Measurements from ENCODE around the gene SOX5.

The SOX5 gene

DNA sequence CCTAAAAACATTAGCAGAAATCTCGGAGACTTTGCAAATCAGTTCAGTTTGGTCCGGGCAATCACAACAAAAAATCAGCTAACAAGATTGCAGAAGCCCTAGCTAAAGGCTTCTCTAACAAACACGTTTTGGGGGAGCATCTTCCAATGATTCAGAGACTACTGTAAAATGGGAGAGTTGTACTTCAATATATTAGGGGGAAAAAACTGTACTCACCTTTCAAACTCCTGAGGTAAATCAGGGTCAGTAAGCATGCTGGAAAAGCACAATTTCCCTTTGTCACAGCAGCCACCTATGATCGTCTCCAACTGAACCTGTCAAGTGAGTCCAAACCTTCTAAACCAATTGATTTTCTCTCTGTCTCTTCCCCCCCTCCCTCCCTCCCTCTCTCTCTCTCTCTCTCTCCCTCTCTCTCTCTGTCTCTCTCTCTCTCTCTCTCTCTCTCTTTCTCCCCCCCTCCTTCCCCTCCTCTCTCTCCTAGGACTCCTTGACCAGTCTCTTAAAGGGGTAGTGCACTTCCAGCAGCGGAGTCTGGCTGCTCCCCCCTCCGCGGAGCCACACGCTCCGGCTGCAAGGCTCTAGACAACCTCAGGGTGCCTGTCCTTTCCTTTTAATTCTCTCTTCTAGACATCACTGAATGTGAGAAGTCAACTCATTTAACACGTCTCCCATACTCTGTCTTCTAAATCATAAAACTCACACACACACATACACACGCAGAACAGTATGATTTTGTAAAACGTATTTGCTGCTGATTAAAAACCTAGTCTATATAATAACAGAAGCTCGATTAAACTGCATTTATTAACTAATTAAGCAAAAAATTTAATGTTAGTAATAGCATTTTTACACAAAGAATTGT is at the start of gene SOX5:
Gene SOX5, minus strand, starts transcription at position 323 of the 862 bp plus-strand sequence. Its CDS starts 69 bp downstream, at position 254.
- no peak for DNase-seq (ENCODE audit: low spot score)

GRCh38 chr12:23987046-23987445 is 37.6 kb upstream of the SOX5 start:
- no peak for DNase-seq (ENCODE audit: low spot score)

DNA sequence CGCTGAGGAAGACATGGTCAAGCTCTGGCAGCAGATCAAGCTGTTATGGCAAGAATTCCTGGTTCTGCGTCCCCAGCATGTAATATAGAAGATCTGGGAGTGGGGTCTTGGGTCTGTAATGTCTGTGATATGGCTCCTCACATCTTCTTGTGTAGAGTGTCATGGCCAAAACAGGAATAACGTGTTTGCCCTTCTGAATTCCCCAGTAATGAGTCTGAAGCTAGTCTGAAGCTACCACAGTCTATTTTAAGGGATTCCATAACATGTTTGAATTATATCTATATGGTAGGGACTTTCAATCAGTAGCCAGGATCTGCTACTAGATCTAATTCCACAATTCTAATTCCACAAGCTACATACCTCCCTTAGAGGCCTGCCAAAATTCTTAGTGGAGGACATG is 31.4 kb upstream of the SOX5 start:
- DNase-seq (ENCODE audit: low spot score): no peak

DNA sequence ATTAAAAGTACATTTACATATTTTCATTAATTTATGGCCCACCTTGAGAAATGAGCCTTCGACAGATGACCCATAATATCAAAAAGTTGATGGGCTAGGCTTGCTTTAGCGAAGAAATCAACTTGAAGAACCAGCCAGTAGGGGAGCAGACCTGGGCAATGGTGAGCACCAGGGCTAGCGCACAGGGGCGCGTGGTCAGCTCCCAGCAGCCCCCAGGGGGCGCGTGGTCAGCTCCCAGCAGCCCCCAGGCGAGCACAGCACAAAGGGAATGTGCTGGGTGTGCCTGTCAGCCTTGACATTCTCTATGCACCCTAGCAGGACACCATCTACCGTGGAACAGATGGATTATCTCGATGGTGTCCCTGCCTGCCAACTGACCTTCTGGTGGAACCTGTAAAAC is 15.3 kb upstream of the SOX5 start:
- DNase-seq (ENCODE audit: low spot score): no peak

DNA sequence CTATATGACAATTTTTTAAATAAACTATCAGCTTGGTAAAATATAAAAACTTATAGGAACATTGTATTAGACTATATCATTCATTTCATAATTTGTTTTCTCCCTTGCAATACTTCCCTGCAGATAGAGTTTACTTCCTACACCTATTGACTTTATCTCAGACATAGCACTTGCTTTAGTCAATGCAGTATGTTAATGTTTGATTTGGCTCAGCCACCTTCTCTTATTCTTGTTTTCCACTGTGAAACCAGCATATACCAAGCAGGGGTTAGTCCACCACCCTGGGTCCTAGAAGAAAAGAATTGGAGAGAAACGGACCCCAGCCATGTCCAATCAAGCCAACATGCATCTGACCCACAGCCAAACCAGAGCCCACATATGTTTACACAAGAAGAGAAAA is 10.4 kb upstream of the SOX5 start:
- DNase-seq (ENCODE audit: low spot score): no peak

DNA sequence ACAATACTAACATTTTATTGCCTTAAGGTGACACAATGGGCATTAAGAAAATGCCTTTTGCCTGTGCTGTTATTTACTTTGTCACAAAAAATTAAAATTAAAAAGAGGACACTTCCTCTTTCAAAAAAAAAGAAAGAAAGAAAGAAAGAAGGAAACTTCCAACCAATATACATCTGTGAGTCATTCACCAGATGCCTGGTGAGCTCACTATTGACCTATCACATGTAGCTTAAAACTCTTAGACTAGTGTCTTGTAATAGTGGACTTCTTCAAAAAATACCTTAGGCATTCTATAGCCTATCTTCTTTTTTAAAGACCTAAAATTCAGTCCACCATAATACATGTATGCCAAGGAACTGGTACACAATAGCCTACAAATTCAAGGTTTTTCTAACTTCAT is 4.9 kb upstream of the SOX5 start:
- no peak for DNase-seq (ENCODE audit: low spot score)

- DNase-seq (ENCODE audit: low spot score): no peak
Observed at GRCh38 chr12:23952071-23952470, 2.6 kb upstream of the SOX5 start.

DNA sequence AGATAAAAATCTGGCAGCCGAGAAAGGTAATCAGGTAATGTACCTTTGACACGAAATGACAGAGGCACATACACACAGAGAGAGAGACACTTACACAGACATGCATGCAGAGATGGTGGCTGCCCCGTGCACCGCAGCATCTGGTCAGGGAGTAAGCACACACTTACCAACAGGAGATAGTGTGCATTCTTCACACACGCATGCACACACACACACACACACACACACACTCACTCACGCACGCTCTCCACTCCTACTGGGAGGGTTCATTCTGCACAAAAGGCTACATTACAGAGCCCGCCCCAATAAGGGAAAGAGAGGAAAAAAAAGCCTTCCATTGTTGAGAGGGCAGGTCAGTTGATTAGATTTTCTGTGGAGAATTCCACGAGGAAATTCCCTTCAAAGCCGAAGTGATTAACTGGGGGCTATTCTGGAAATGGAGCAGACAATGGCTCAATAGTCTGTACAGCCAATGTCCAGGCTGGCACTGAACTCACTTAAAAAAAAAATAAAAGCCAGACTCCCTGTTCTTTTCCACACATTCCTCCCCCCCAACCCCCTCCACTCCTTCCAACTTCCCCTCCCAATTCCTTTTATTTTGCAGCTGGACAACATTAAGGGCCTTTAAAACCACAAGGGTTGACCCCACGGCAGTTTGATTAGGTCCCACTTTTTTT is 1.4 kb upstream of the SOX5 start:
- DNase-seq (ENCODE audit: low spot score): no peak

DNA sequence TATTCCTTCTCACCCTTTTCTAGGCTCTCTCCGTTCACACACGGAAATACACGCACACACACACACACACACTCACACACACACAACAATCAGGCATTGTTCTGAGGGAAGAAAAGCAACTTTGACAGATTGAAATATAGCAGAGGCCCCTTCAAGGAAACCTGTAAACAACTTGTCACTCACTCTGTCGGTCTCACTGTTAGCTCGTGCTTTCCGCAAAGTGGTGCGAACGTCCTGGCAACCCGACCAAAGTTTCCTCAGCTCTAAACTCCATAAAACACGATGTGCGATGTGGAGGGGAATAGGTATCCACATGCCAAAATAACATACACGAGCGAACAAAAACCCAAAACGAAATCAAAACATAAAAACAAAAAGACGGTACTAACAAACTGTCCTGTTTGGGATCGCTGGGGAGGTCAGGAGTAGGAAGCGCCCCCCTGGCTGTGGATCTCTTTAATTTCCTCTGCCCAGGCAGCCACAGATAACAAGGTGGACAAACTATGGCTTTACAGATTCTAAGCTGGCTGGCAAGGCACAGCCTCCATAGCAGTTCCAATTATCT is 822 bp upstream of the SOX5 start:
- DNase-seq (ENCODE audit: low spot score): no peak

DNA sequence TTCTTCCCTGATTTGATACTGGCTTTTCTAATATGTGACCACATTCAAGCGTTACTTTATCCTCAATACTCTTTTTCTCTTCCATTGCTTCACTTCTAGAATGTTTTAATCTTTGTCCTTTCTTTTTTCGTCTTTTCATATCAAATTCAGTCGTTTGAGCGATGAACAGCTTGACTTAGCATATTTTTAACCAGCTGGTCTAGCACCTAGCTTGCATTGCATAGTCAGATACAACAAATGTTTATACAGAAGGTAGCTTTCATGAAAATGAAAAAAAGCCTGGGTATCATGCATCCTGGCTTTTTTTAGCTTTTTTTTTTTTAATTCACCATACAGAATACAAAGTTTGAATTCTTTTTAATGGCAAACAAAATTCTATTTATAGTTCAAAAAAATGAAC is 1.2 kb downstream of the SOX5 start:
- DNase-seq (ENCODE audit: low spot score): no peak

- no peak for DNase-seq (ENCODE audit: low spot score)
Observed at GRCh38 chr12:23947395-23947794, 2.1 kb downstream of the SOX5 start.

DNA sequence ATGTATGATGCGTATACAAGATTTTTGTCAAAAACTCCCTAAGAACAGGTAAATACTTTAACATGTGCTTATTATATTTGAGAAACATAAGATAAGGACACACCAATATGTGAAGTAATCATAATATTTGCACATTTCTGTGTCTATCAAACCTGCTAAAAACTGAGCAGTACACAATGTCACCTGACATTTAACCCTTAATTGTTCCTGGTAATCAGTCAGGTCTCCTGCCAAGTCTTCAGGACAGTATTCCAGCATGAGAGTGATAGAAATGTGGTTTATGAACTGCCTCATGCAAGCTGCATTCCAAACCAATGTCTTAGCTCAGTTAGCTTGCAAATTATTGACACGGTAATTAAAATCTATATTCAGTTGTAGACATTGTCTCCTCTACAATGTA is 4.2 kb downstream of the SOX5 start:
- DNase-seq (ENCODE audit: low spot score): no peak

DNA sequence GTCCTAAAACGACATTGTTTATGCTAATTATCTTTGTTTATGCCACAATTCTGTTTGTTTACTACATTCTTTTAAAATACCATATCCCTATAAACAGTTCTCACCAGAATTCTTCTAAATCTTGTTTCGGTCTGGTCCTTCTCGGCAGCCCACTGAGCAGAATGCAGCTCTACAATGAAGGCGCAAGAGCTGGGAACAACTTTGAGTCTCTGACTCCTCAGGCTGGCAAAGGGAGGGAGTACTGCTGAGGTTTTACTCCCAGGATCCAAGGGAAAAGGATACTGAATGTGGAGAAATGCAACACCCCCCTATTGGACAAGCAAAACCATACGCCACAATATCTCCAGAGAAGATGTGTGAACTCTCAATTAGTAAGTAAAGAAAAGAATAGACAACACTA is 5.4 kb downstream of the SOX5 start:
- DNase-seq (ENCODE audit: low spot score): no peak

- DNase-seq (ENCODE audit: low spot score): no peak
Observed at GRCh38 chr12:23942841-23943240, 6.6 kb downstream of the SOX5 start.

DNA sequence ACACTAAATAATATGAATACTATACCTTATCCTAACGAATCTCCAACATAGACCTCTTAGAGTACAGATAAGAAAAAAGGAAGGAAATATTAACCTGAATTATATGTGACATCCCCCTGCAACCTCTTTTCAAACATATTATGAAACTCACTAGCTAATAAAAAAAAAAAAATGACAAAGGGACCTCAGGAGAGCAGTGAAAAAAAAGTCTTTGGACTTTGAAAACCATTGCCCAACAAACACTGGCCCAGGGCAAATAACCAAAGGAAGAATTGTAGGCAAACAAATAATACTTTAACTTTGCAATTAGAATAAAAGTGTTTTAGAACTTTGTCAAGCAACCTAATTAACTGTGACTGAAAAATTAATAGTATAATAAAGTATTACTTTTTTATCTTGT is 7.7 kb downstream of the SOX5 start:
- no peak for DNase-seq (ENCODE audit: low spot score)

- DNase-seq (ENCODE audit: low spot score): no peak
Observed at GRCh38 chr12:23938422-23938821, 11.0 kb downstream of the SOX5 start.

GRCh38 chr12:23931176-23931575 is 18.3 kb downstream of the SOX5 start:
- DNase-seq (ENCODE audit: low spot score): no peak

DNA sequence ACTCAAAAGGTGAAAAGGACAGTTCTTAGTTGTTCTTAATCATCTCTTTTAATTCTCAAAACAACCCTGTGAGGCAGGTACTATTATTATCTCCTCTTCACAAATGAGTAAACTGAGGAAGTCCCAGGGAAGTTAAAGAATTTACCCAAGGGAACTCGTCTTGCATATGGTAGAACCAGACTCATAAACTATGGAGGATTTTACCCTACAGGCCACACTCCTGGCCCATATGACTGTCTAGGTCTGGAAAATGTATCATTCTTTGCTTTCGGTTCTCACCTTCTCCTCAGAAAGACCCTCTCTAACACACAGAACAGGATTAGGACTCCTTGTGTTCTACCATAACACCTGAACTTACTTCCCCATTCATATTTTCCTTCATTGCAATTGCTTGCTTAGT is 18.9 kb downstream of the SOX5 start:
- DNase-seq (ENCODE audit: low spot score): no peak

- DNase-seq (ENCODE audit: low spot score): no peak
Observed at GRCh38 chr12:23929906-23930305, 19.6 kb downstream of the SOX5 start.

DNA sequence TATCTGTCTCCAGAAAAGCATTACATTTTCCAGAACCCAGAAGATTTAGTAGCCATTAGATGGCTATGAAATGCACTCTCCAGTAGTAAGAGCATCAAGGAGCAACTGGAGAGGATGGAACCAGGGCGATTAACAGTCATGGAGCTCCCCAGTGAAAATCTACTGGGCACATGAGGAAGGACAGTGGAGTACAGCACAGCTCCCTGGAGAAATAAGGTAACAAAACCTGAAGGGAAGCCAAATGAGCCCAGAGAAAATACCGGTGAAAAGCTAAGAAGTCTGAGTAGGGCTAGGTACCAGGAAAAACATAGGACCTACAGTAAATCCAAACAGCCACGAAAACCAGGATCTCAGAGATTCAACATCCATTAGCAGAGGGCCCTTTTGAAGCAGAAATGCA is 21.6 kb downstream of the SOX5 start:
- DNase-seq (ENCODE audit: low spot score): no peak

GRCh38 chr12:23921099-23921856 is 28.2 kb downstream of the SOX5 start:
- no peak for DNase-seq (ENCODE audit: low spot score)

DNA sequence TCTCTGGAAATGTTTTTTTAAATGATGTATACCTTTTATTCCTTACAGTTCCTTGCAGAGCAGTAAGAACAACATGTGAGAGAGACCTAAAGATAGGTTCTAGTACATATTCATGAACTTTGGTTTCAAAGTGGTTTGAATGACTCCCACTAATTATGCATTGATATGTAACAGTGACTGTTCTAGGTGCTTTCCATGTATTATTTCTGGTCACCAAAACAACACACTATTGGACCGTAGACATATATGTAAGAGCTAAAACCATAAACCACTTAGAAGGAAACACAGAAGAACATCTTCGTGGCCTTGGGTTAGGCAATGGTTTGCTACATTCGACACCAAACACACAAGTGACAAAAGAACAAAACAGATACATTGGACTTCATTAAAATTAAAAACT is 37.9 kb downstream of the SOX5 start:
- no peak for DNase-seq (ENCODE audit: low spot score)

- DNase-seq (ENCODE audit: low spot score): no peak
Observed at GRCh38 chr12:23909551-23909950, 39.9 kb downstream of the SOX5 start.

Data from hematopoietic multipotent progenitor cell treated with erythropoietin and hydrocortisone succinate and interleukin-3 and kit ligand, for 17 days (in vitro differentiated cells).